ENCODE results near the gene SIRPB2.

- no peak for TF ChIP-seq TAF1 (IDR thresholded peaks at IDR 0.05; ENCODE audit: low read depth)
- TF ChIP-seq, protein P1, sequence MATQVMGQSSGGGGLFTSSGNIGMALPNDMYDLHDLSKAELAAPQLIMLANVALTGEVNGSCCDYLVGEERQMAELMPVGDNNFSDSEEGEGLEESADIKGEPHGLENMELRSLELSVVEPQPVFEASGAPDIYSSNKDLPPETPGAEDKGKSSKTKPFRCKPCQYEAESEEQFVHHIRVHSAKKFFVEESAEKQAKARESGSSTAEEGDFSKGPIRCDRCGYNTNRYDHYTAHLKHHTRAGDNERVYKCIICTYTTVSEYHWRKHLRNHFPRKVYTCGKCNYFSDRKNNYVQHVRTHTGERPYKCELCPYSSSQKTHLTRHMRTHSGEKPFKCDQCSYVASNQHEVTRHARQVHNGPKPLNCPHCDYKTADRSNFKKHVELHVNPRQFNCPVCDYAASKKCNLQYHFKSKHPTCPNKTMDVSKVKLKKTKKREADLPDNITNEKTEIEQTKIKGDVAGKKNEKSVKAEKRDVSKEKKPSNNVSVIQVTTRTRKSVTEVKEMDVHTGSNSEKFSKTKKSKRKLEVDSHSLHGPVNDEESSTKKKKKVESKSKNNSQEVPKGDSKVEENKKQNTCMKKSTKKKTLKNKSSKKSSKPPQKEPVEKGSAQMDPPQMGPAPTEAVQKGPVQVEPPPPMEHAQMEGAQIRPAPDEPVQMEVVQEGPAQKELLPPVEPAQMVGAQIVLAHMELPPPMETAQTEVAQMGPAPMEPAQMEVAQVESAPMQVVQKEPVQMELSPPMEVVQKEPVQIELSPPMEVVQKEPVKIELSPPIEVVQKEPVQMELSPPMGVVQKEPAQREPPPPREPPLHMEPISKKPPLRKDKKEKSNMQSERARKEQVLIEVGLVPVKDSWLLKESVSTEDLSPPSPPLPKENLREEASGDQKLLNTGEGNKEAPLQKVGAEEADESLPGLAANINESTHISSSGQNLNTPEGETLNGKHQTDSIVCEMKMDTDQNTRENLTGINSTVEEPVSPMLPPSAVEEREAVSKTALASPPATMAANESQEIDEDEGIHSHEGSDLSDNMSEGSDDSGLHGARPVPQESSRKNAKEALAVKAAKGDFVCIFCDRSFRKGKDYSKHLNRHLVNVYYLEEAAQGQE (IDR thresholded peaks at IDR 0.05; ENCODE audit: borderline replicate concordance): no peak
- TF ChIP-seq, protein P2, sequence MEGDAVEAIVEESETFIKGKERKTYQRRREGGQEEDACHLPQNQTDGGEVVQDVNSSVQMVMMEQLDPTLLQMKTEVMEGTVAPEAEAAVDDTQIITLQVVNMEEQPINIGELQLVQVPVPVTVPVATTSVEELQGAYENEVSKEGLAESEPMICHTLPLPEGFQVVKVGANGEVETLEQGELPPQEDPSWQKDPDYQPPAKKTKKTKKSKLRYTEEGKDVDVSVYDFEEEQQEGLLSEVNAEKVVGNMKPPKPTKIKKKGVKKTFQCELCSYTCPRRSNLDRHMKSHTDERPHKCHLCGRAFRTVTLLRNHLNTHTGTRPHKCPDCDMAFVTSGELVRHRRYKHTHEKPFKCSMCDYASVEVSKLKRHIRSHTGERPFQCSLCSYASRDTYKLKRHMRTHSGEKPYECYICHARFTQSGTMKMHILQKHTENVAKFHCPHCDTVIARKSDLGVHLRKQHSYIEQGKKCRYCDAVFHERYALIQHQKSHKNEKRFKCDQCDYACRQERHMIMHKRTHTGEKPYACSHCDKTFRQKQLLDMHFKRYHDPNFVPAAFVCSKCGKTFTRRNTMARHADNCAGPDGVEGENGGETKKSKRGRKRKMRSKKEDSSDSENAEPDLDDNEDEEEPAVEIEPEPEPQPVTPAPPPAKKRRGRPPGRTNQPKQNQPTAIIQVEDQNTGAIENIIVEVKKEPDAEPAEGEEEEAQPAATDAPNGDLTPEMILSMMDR (IDR thresholded peaks at IDR 0.05; ENCODE audit: poor library complexity, severe bottlenecking): no peak
- TF ChIP-seq EP300 (conservative IDR thresholded peaks at IDR 0.05; ENCODE audit: poor library complexity, severe bottlenecking): no peak
- TF ChIP-seq RAD21 (conservative IDR thresholded peaks at IDR 0.05): no peak
- TF ChIP-seq MXI1 (conservative IDR thresholded peaks at IDR 0.05; ENCODE audit: poor library complexity, severe bottlenecking): no peak
Measured at GRCh38 chr20:1473246-1474220, 17.7 kb downstream of the SIRPB2 start.
